Measurements from ENCODE around the gene COL21A1. TPM values are rescaled to one million over a fixed set of nuclear protein-coding genes. Genes with fewer than 3 reads are reported as not detected.

Gene COL21A1
- 0.38 to 0.84 TPM (median 0.56 TPM) in 5 replicates for total RNA-seq (2022; extraction: Qiagen RNA extraction; ENCODE audit: low read depth)

GRCh38 chr6:56246881-56247653, at the start of gene COL21A1:
TSS of gene COL21A1 (minus strand) at chr6:56247580. CDS start at chr6:56182618, 64,962 bp downstream.

